ENCODE results near the gene LRRC75A.

- no peak for TF ChIP-seq CTCF (IDR thresholded peaks at IDR 0.05)
- TF ChIP-seq POLR2A (IDR thresholded peaks at IDR 0.05): no peak
Measured at GRCh38 chr17:16515933-16516332, 23.9 kb upstream of the LRRC75A start.

Measured in heart left ventricle (tissue), 13 donors.